Hematopoietic multipotent progenitor cell treated with erythropoietin and hydrocortisone succinate and interleukin-3 and kit ligand, for 8 days (in vitro differentiated cells): ENCODE data around the gene OR1E2.

ENCODE experiments used
- DNase-seq: peaks from one replicate; pipeline ENCODE4 v3.0.0-alpha.2; 2015

OR1E2 gene

GRCh38 chr17:3389791-3390190 is 43.9 kb downstream of the OR1E2 start:
- DNase-seq: no peak

GRCh38 chr17:3385869-3386816 is 47.5 kb downstream of the OR1E2 start, which contains the start of gene OR3A2:
Gene OR3A2 (minus strand): TSS chr17:3386308.
- DNase-seq: no peak
